ENCODE results near the gene MAP4K4.

The MAP4K4 gene

DNA sequence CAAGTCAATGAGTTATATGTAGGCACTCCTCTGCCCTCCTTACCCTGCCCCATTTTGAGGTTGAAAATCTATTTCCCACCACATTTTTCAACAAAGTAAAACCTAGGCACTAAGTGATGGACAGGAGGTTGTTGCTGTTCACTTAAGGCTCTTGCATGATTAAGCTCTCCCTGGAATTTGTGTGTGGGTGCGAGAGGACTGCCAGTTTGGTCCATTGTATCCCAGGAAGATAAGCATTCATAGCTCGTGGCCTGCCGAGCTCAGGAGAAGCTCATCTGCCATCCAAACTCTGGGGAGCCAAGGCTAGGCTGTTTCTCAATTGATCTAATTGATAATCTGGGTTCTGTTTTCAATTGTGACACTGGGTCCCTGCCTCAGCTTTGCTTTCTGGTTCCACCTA, 4.7 kb upstream of the MAP4K4 start:
- DNase-seq (ENCODE audit: low read depth): no peak

DNA sequence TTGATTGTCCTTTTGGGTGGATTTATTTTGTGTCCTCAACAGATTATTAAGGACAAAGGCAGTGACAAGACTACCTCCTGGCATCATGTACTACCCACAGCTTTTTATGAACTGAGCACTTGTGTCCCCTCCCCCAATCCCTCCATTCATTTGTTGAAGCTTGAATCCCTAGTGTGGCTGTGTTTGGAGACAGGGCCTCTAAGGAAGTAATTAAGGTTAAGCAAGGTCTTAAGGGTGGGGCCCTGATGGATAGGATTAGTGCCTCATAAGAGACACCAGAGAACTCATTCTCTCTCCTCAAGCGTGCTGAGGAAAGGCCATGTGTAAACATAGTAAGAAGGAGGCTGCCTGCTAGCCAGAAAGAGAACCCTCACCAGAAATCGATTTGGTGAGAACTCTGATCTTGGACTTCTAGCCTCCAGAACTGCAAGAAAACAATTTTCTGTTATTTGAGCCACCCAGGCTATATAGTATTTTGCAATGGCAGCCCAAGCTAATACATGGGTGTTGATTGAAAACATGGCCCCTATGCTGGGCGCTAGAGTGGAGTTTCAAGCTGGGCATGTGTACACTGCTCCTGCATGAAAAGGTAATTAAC, 3.4 kb upstream of the MAP4K4 start:
- DNase-seq (ENCODE audit: low read depth): no peak

DNA sequence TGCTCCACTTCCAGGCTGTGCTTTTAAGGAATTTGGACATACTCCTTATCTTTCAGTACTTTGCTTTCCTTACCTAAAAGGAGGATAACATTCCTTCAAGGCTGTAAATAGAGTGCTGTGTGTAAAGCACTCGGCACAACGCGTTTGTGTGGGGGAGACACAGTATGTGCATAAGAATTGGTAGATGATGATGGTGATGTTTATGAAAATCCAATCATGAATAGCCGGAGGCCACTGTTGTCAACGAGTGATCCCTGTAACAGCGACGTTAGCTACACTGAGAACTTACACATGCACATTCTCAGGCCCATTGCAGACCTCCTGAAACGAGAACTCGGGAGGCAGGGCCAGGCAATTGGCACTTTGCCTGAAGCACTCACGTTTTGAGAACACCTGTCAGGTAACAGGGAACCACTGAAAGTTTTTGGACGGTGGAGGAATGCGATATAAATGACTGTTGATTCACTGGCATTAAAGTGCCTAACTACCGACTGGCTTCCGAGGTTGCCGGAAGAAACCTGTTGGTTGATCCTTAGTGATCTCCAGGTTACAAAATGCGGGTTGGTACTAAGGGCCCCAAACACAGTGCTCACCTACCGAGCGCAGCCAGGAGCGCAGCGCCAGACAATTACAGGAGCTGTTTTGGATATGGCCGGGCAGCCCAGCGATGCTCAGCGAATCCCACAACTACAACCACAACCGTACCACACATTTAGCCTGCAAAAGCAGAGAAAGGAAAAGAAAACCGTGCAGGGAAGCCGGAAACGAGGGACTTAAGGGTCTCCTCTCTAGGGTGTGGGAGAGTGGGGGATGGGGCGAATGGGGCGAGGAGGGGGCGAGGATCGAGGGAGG, 1.0 kb upstream of the MAP4K4 start:
- DNase-seq (ENCODE audit: low read depth): no peak

DNA sequence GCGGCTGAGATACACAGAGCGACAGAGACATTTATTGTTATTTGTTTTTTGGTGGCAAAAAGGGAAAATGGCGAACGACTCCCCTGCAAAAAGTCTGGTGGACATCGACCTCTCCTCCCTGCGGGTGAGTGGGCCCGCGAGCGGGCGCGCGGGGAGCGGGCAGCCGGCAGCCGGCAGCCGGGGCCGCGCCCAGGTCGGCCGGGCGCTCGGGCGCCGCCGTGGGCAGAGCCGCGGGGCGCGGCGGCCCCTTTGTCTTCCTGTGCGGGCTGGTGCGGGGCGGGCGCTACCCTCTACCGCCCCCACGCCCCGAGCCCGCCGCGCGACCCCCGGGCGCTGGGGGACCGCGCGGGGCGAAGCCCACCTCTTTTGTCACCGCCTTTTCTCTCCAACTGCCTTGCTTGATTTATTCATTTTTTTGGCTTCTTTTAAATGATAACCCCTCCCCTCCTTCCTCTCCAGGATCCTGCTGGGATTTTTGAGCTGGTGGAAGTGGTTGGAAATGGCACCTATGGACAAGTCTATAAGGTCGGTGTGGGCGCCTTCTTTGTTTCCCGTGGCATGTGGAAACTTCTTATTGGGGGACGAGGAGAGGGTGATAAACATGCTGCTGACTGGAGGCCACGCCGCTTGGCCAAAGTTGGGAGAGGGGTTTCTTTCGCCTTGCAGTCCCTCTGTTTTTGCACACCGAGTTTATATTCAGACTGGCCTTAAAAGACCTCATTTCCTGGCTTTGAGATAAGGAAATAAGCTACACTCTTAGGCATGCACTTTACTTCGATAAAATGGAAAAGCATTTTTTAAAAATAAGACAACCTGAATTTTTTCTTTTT, 722 bp downstream of the MAP4K4 start:
- DNase-seq (ENCODE audit: low read depth): no peak

DNA sequence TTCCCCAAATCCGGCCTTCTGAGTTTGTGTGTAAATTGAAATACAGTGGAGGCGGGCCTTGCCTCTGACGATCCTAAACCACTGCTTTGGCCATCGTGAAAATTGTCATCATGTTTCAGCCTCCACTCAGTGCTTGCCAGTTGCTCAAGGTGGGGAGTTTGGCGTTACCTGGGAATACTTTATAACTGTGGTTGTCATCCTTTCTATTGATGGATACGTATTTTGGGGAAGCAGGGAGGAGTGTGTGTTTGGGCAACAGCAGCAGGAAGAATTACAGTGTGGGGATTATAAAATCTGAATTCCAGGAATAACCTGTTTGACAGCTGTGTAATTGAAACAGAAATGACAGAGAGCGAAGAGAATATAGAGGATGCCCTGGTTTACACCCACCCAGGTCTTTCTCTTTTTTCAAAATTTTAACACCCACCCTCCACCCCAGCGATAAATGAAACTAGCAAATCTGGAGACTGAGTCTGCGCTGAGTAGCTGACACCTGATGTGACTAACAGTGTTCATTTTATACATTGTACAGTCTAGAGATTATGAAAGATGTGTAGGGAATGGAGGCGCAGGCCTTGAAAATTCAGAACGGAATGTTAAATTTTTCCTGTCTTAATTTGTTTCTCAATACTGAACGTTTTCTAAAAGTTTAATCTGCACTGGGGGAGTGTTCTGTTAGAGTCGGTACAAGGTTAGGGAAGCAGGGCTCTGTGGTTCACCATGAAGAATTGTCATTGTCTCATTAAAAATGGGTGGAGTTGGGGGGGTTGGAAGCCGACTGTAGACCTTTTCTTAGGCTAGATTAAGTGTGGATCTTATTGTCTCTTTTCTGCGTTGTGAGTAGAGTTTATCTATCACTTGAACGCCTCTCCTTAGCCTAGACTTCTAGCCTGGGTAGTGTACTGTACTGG, 1.6 kb downstream of the MAP4K4 start:
- DNase-seq (ENCODE audit: low read depth): no peak

DNA sequence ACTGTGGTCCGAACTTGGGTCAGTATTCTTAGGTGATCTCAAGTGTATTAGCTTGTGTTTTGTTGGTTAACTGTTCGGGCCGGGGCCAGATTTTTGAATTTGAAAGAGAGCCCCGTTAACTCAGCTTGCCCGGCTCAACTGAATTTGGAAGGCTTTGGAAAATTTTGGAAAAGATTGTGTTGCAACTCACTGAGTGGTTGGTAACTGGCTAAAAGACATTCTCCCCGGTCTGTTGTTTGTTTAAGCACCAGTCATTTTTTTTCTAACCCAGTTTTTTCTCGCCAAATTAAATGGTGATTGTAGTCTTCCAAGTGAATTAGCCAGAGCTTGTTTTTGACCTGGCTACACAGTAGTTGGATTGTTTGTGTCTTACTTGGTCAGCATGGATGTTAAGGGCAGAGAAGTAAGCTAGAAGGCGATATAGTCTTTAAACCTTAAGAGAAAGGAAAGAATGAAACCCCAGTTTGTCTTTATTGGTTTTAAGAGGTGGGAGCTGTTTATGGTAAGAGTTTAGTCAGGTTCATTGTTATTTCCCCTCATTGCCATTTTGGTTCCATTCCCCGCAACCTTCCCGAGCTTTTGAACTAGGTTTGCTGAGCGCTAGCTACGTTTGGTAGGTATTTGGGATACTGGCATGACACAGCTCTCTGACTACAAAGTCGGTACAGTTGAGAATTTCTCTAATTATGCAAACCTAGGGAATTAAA, 2.4 kb downstream of the MAP4K4 start:
- DNase-seq (ENCODE audit: low read depth): no peak

DNA sequence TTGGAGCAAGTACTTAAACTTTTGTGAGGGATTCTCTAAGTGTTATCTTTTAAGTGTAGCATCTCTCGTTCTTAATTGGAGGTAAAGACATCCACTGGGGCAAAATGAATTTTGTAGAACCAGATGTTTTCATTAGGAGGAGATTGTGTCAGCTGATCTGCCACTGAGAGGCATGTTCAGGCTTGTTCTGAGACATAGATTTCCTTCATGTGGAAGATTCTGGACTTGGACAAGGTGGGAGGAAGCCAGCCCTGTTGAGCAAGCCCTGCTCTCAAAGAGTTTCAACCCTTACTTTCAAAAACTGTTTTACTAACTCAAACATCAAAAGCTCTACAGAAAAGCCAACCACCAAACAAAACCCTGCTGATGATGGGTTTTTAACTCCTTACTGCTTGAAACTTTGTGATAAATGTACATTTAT, 6.5 kb downstream of the MAP4K4 start:
- DNase-seq (ENCODE audit: low read depth): peak; percentile 72

DNA sequence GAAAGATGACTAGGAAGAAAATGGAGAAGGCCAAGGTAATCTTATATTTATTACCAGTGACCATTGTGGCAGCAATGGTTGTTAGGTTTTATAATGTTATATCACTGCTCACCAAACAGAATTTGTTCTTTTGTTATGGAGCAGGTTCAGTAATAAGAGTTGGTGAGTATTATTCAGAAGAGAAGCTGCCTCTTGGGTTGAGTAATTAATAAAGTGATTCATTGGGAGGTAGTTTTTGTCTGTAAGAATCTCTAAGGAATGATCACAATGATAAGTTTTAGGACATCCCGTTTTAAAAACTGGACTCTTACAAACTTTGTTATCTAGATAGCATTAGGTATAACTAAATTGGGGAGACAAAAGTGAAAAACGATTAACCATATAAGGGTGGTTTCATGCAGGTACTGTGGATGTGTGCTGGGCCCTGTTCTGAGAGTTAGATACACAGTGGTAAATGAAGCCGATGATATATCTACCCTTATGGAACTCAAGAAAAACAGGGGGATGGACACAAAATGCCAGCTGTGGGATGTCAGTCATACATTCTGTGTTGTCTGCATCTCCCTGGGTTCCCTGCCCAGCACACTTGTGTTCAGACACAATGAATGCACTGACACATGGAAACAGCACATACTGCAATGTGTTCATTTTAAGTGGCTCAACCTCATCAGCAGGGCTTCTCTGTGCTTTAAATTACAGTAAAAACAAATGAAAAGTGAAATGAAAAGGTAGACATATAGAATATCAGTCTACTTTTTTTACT, 7.5 kb downstream of the MAP4K4 start:
- DNase-seq (ENCODE audit: low read depth): no peak

DNA sequence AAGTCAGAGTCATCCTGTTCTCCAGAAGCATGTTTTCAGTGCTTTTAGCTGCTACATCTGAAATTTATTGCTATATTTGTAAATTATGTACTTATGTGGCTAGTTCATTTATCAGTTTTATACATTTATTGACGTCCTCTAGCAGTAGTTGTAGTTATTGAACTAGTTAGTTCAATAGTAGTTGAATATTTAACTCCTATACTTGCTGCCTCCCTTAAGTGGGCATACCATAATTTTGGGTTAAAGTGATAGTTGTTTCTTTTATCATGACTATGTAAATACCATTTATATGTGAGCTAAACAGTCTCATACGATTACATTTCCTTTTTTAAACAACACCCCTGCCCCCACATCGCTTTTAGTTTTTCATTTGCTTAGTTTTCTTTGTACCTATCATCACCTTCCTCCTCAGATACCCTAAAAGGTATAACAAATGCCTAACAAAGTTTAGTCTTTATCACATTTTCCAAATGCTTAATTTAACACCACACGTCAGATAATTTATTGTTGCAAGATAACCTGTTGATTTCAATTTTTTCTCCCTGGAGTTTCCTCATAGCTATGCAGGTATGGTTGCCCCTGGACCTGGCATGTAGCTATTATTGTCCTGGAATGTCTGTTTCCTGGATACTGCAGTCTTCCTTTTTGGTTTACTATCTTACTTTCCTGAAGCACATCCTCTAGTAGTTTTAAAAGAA, 8.8 kb downstream of the MAP4K4 start:
- no peak for DNase-seq (ENCODE audit: low read depth)

DNA sequence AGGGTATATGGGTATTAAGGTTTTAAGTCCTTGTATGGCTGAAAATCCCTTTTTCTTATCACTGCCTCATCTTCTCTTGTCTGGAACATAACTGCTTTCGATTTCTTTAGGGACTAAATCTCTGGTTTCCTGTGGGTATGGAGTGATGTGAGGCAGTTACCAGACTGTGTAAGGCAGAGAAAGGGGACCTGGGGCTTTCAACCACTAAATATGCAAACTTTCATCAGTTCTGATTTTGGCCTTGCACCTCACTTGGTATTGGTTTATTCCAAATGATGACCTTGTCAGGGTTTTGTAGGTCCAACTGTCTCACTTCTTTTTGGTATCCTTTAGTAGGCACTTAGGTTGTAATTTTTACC, 9.3 kb downstream of the MAP4K4 start:
- no peak for DNase-seq (ENCODE audit: low read depth)

DNA sequence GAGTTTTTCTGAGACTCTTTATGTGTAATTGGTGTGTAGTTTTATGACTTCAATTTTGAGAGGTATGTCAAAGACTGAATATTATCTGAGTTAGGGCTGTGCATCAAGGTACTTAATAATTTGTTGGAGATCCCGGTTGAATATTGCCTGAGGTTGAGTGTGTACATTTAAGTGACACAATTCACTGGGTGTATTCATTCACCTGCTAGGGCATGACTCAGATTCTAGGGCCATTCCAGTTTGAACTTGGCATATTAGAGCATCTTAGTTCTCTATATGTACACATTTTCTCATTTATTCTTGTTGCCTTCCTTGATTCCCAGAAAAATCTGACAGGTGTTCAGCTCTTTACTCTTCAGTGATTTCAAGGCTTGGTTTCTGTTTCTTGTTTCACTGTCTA, 12.5 kb downstream of the MAP4K4 start:
- no peak for DNase-seq (ENCODE audit: low read depth)

DNA sequence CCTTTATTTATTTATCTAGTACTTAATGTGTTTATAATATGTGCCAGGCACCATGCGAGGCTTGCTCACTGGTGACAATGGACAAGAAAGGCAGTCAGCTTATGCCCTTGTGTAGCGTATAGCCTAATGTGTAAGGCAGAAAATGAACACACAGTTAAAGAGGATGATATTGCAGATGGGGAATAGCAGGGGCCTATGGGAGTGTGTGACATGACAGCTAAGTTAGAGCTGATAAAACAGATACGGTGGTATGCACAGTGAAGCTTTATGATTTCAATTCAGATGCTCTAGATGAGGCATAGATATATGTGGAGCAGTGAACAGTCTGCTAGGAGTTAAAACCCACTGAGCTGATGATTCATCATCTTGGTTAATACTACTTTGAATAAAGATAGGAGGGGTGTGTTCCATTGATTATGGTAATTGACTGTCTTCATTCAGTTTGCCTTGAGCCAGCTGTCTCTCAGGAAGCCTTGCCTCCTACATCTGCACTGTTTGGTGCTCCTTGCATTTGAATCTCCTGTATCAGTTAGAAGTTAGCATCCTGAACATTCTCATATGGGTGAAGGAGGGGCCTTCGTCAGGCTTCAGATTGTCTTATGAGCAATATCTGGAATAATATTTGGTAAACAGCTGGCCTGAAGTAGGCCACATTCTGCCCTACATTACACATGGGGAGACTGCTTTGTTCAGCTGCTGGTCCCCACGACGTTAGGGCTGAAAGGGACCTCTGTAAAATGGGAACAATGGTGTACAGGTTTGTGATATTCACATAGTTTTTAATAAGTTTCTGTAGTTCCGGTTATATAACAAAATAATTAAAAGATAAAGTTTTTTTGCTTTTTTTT, 13.2 kb downstream of the MAP4K4 start:
- DNase-seq (ENCODE audit: low read depth): no peak

DNA sequence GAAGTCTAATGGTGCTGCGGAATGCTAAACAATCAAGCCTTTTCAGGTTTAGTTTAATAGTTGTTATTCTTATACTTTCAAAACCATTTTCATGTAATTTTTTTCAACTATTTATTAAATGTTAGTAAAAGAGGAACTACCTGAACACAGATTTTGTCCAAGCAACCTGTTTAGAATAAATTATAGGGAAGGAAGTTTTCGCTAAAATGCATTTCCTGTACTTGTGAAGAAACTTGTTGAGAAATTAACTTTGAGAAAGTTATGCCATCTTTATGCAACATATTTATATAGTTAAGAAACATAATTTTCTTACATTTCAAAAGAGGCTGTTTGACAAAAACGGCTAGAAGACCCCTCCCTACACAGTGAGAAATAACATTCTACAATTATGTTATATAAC, 16.6 kb downstream of the MAP4K4 start:
- DNase-seq (ENCODE audit: low read depth): no peak

DNA sequence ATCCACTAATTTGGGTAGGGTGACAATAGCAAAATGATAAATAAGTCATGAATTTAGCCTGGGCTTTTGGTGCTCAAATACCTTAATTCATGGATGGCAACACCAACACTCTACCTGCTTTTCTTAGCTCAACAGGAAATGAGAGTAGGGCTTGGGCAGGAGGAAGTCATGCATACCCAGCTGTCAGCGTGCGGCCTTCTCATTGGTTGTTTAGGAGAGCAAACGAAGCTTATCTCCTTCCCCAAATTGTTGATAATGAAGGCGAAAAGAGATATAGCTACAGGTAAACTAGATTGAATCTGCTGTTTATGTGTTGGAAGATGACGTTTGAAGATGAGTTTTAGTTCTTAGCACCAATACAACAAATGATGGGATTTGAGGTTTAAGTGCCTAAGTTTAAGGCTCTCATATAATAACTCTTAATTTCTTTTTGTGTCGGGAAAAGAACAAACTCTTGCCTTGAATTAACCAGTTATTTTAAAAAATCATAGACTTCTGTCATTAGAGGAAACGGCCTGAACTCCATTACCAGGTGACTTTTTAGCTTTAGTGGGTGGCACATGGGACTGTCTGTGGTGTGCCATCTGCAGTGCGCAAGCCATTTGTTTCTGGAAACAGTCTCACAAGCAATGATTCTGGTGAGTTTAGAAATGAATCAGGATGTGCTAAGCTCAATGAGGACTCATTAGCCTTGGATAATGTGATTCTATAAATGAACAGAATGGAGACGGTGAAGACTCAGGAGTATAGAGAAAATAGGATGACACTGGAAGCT, 19.8 kb downstream of the MAP4K4 start:
- no peak for DNase-seq (ENCODE audit: low read depth)

DNA sequence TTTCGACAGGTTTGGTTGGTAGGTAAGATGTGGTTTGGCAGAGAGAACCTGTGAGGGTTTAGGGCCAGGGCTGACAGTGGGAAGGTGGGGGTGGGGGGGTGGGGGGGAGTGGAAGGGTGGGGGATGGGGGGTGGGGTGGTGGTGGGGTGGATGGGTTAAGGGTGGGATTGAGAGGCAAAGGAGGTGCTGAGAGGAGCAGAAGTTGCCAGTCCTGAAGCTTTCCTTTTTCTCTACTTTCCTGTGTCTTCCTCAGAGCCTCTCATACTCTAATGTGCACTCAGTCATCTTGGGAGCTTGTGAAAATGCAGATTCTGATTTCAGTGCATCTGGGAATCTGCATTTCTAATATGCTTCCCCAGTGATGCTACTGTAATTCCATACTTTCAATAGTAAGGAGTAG, 21.0 kb downstream of the MAP4K4 start:
- no peak for DNase-seq (ENCODE audit: low read depth)

DNA sequence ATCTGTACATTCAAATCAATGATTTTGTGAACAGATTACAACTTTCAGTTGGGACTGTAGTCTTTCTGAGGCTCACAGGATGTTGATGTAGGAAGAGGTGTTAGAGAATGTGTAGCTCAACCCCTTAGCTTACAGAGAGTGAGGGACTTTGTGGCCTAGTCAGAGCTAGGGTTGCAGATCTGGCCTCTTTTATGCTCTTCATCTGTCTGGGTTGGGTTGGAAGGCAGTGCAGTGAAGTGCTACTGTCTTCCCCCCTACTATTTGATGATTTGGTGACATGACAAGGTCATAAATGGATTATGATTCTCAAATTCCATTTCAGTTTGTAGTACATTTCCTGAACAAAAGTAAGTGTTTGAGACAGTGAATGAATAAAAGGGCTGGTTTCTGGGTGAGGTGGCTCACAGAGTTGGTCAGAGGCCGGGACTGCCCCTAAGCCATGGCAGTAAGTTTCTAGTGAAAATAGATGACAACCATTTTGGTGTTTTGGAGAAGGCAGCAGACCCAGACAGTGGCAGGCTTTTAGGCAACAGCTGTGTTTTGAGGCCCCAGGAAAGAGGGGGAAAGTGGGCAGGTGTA, 21.6 kb downstream of the MAP4K4 start:
- DNase-seq (ENCODE audit: low read depth): no peak

DNA sequence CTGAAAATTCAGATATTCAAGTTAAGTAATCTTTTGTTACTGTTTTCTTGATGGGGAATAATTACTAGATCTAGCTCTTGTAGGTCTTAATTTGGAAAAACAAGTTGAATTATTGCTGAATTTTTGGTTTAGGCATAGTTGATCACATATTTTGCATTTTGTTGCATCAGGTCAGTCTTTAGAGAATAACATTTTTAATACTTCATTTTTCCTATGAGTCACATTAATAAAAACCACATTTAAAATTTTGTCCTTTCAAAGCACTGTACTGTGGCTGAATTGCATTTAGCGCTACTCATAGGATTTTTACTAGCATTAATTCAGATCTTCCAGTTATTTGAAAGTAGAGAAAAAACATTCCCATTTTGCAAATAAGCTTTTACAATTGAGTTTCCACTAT, 23.2 kb downstream of the MAP4K4 start:
- no peak for DNase-seq (ENCODE audit: low read depth)

DNA sequence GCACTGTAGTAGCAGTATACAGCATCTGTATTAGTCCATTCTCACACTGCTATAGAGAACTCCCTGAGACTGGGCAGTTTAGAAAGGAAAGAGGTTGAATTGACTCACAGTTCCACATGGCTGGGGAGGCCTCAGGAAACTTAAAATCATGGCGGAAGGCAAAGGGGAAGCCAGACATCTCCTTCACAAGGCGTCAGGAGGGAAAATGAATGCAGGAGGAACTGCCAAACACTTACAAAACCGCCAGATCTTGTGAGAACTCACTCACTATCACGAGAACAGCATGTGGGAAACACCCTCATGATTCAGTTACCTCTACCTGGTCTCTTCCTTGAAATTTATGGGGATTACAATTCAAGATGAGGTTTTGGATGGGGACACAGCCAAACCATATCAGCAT, 25.4 kb downstream of the MAP4K4 start:
- no peak for DNase-seq (ENCODE audit: low read depth)
